ENCODE results near the gene LRRFIP1.

Gene LRRFIP1

GRCh38 chr2:237616734-237617586 is 10.4 kb upstream of the LRRFIP1 start:
- TF ChIP-seq REST (IDR thresholded peaks at IDR 0.05; ENCODE audit: insufficient read depth in 1 of 2, low read depth in 2 of 2, low read length in 2 of 2) = no peak
- TF ChIP-seq POLR2AphosphoS5 (IDR thresholded peaks at IDR 0.05; ENCODE audit: low read depth, low read length) = no peak
- TF ChIP-seq TAF1 (IDR thresholded peaks at IDR 0.05; ENCODE audit: borderline replicate concordance, insufficient read depth, low read length) = no peak
- TF ChIP-seq FOXP2 (optimal IDR thresholded peaks at IDR 0.05; ENCODE audit: borderline replicate concordance, extremely low read depth, extremely low read length, insufficient read depth) = no peak
- TF ChIP-seq SIN3A (IDR thresholded peaks at IDR 0.05; ENCODE audit: borderline replicate concordance, insufficient read depth, low read length) = no peak

GRCh38 chr2:237617587-237617982 is 9.8 kb upstream of the LRRFIP1 start:
- TF ChIP-seq TAF1 (IDR thresholded peaks at IDR 0.05; ENCODE audit: borderline replicate concordance, insufficient read depth, low read length) (no peak), REST (IDR thresholded peaks at IDR 0.05; ENCODE audit: insufficient read depth in 1 of 2, low read depth in 2 of 2, low read length in 2 of 2) (no peak), SIN3A (IDR thresholded peaks at IDR 0.05; ENCODE audit: borderline replicate concordance, insufficient read depth, low read length) (no peak), FOXP2 (optimal IDR thresholded peaks at IDR 0.05; ENCODE audit: borderline replicate concordance, extremely low read depth, extremely low read length, insufficient read depth) (no peak), POLR2AphosphoS5 (IDR thresholded peaks at IDR 0.05; ENCODE audit: low read depth, low read length) (no peak)

DNA sequence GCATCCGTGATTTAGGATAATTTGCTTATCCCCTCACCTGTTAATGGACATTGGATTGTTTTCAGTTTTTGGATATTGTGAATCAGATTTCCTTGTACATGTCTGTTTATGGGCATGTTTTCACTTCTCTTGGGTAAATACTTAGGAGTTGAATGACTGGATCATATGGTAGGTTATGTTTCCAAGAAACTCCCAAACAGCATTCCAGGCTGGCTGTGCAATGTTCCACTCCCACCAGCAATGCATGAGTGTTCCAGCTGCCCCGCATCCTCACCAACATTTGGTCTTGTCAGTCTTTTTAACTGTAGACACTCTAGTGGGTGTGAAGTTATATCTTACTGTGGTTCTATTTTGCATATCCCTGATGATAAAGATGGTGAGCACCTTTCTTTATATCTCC is 8.9 kb upstream of the LRRFIP1 start:
- no peak for TF ChIP-seq REST (IDR thresholded peaks at IDR 0.05; ENCODE audit: insufficient read depth in 1 of 2, low read depth in 2 of 2, low read length in 2 of 2)
- TF ChIP-seq FOXP2 (optimal IDR thresholded peaks at IDR 0.05; ENCODE audit: borderline replicate concordance, extremely low read depth, extremely low read length, insufficient read depth) = no peak
- no peak for TF ChIP-seq POLR2AphosphoS5 (IDR thresholded peaks at IDR 0.05; ENCODE audit: low read depth, low read length)
- no peak for TF ChIP-seq SIN3A (IDR thresholded peaks at IDR 0.05; ENCODE audit: borderline replicate concordance, insufficient read depth, low read length)
- TF ChIP-seq TAF1 (IDR thresholded peaks at IDR 0.05; ENCODE audit: borderline replicate concordance, insufficient read depth, low read length) = no peak

DNA sequence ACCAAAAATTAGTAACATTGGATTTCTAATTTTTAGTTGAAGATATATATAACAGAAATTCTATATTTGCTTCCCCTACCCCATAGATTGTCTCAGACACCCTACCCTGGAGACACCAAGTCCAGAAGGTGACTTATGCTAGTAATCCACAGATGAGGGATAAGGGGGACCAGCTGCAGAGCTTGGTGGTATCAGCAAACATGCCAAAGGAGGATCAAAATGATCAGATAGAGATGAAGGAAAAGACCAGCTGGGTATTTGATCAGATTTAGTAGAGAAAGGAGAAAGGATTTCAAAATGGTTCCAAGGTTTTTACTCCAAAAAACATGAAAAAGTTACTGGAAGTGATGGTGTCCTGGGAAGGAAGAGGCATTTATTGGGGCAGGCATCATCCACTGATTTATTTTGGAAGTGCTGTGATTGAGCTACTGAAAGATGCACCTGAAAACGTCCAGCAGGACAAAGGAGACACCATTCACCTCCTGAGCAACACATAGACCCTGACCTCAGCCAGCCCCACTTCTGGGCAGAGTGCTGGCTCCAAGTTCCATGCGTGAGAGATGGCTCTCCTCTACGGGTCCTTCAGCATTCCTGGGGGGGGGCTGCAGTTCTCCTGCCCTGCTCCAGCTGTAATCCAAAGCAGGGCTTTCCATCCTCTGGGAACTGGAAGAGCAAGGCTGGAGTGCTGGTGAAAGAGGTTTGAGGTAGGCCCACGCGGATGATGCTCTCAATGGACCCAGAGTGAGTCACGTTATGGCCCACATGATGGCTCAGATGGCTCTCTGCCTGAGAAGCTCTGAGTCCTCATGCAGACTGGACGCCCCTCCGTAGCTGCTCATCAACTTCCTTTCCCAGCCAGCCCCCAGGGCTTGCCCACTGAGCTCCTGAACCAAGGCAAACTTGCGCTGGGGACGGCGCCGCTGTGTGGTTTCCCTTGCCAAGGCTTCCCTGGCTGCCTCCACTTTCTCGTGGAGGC is 3.7 kb upstream of the LRRFIP1 start:
- TF ChIP-seq REST (IDR thresholded peaks at IDR 0.05; ENCODE audit: insufficient read depth in 1 of 2, low read depth in 2 of 2, low read length in 2 of 2) (no peak), SIN3A (IDR thresholded peaks at IDR 0.05; ENCODE audit: borderline replicate concordance, insufficient read depth, low read length) (no peak), POLR2AphosphoS5 (IDR thresholded peaks at IDR 0.05; ENCODE audit: low read depth, low read length) (no peak), FOXP2 (optimal IDR thresholded peaks at IDR 0.05; ENCODE audit: borderline replicate concordance, extremely low read depth, extremely low read length, insufficient read depth) (no peak), TAF1 (IDR thresholded peaks at IDR 0.05; ENCODE audit: borderline replicate concordance, insufficient read depth, low read length) (no peak)
